Measurements from ENCODE around the gene PIBF1.
A peak's percentile ranks its signal among the peaks of the same experiment; 100 is the strongest.
"Not testable (repeated sequence)": the region's sequence is repeated elsewhere in the genome, so short reads cannot be mapped to it uniquely, and the experiment has no call there.

PIBF1 gene

GRCh38 chr13:72820898-72821279 is 39.0 kb downstream of the PIBF1 start:
- no peak overlapping the region for H3K4me3 ChIP-seq (replicated peaks in 1 of 2; ENCODE audit: low read depth in 2 of 2, low read length in 2 of 2)
- no peak for DNase-seq (ENCODE audit: low read depth in 2 of 2)
- TF ChIP-seq CTCF (IDR thresholded peaks at IDR 0.05; ENCODE audit: low read depth, low read length): no peak

GRCh38 chr13:72823081-72823480 is 41.1 kb downstream of the PIBF1 start:
- no peak for TF ChIP-seq CTCF (IDR thresholded peaks at IDR 0.05; ENCODE audit: low read depth, low read length)
- H3K4me3 ChIP-seq (replicated peaks in 1 of 2; ENCODE audit: low read depth in 2 of 2, low read length in 2 of 2): no peak overlapping the region
- DNase-seq (ENCODE audit: low read depth in 2 of 2): no peak

GRCh38 chr13:72823724-72824123 is 41.8 kb downstream of the PIBF1 start:
- no peak for DNase-seq (ENCODE audit: low read depth in 2 of 2)
- TF ChIP-seq CTCF (IDR thresholded peaks at IDR 0.05; ENCODE audit: low read depth, low read length): no peak

GRCh38 chr13:72834601-72835000 is 52.7 kb downstream of the PIBF1 start:
- H3K4me3 ChIP-seq (replicated peaks in 1 of 2; ENCODE audit: low read depth in 2 of 2, low read length in 2 of 2): no peak overlapping the region
- no peak for TF ChIP-seq CTCF (IDR thresholded peaks at IDR 0.05; ENCODE audit: low read depth, low read length)
- peak in 1 of 2 donors; percentile 36 for DNase-seq (ENCODE audit: low read depth in 2 of 2)

More at GRCh38 chr13:72823724-72824123, 41.8 kb downstream of the PIBF1 start:
- no peak overlapping the region for H3K4me3 ChIP-seq (replicated peaks in 1 of 2; ENCODE audit: low read depth in 2 of 2, low read length in 2 of 2)

- peak; percentile 72 for TF ChIP-seq CTCF (IDR thresholded peaks at IDR 0.05; ENCODE audit: low read depth, low read length)
- no peak overlapping the region for H3K4me3 ChIP-seq (replicated peaks in 1 of 2; ENCODE audit: low read depth in 2 of 2, low read length in 2 of 2)
- DNase-seq (ENCODE audit: low read depth in 2 of 2): peak; percentile 61 to 64
Measured at GRCh38 chr13:72839831-72840426, 58.0 kb downstream of the PIBF1 start.

- DNase-seq (ENCODE audit: low read depth in 2 of 2): no peak
- H3K4me3 ChIP-seq (replicated peaks in 1 of 2; ENCODE audit: low read depth in 2 of 2, low read length in 2 of 2): no peak overlapping the region
- TF ChIP-seq CTCF (IDR thresholded peaks at IDR 0.05; ENCODE audit: low read depth, low read length): no peak
Measured at GRCh38 chr13:72842991-72843390, 61.1 kb downstream of the PIBF1 start.

GRCh38 chr13:72845148-72845547 is 63.2 kb downstream of the PIBF1 start:
- DNase-seq (ENCODE audit: low read depth in 2 of 2); H3K4me3 ChIP-seq (replicated peaks in 1 of 2; ENCODE audit: low read depth in 2 of 2, low read length in 2 of 2): not testable (repeated sequence)
